ENCODE measurements around the gene GLI2.

GLI2 gene

DNA sequence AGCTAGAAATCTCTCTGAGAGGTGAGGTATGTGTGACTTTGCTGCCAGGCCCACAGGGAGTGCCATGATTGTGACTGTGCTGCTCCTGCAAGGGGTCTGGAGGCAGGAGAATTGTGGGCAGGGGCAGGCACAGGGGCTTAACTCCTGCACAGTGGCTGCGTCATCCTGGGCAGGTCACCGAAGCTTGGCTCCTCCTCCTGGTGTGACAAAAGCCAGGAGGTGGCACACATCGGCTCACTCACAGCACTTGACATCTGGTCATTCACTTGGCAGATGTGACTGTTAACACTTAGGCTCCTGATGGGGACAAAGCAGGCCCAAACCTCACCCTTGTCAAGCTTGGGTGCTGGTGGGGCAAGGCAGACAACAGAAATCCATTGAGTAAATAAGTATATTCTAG is 36.4 kb upstream of the GLI2 start:
- FAIRE-seq: no peak
- no peak for DNase-seq (ENCODE audit: insufficient read length, low spot score)

DNA sequence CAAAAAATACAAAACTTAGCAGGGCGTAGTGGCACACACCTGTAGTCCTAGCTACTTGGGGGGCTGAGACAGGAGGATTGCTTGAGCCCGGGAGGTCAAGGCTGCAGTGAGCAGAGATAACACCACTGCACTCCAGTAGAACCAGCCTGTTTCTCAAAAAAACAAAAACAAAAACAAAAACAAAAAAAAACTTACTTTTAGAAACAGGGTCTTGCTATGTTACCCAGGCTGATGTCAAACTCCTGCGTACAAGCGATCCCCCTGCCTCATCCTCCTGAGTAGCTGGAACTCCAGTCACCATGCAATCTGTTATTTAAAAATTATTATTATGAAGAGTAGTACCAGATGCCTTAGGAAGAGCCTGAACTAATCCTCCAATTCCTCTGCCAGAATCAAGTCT is 35.0 kb upstream of the GLI2 start:
- TF ChIP-seq POLR2A (IDR thresholded peaks at IDR 0.05; ENCODE audit: low read depth, low read length) (no peak), POU2F2 (IDR thresholded peaks at IDR 0.05; ENCODE audit: low read depth, low read length) (no peak), POLR2AphosphoS5 (IDR thresholded peaks at IDR 0.05; ENCODE audit: low read depth, low read length) (no peak), SPI1 (IDR thresholded peaks at IDR 0.05; ENCODE audit: low read depth, low read length) (no peak), TAF1 (IDR thresholded peaks at IDR 0.05; ENCODE audit: low read depth, low read length) (no peak)
- DNase-seq (ENCODE audit: insufficient read length, low spot score) (no peak), FAIRE-seq (no peak)

More for the DNA sequence above, 36.4 kb upstream of the GLI2 start:
- no peak for TF ChIP-seq POLR2A (IDR thresholded peaks at IDR 0.05; ENCODE audit: low read depth, low read length)
- TF ChIP-seq SPI1 (IDR thresholded peaks at IDR 0.05; ENCODE audit: low read depth, low read length): no peak
- TF ChIP-seq POU2F2 (IDR thresholded peaks at IDR 0.05; ENCODE audit: low read depth, low read length): no peak
- no peak for TF ChIP-seq POLR2AphosphoS5 (IDR thresholded peaks at IDR 0.05; ENCODE audit: low read depth, low read length)
- no peak for TF ChIP-seq PAX5 (IDR thresholded peaks at IDR 0.05; ENCODE audit: insufficient read depth, low read length, severe bottlenecking)

DNA sequence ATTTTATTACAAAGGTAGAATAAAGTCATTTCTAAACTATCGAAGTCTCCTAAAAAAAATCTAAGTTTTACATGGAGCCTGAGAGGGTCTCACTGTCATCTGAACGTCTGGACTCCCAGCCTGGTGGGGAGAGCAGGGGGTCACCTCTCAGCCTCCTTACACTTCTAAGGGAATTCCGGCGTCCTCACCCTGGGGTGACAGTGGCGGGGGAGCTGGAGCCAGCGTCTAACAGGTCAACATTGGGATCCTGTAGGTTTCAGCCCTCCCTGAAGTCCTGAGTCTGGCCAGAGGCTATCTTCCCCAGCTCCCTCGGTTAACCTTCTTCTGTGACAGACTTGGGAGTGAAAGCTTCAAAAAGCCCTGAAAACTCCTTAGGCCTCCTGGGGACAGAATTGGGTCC is 34.6 kb upstream of the GLI2 start:
- no peak for DNase-seq (ENCODE audit: insufficient read length, low spot score)
- FAIRE-seq: no peak
- TF ChIP-seq SPI1 (IDR thresholded peaks at IDR 0.05; ENCODE audit: low read depth, low read length) (no peak), PAX5 (IDR thresholded peaks at IDR 0.05; ENCODE audit: insufficient read depth, low read length, severe bottlenecking) (no peak), POLR2AphosphoS5 (IDR thresholded peaks at IDR 0.05; ENCODE audit: low read depth, low read length) (no peak)

DNA sequence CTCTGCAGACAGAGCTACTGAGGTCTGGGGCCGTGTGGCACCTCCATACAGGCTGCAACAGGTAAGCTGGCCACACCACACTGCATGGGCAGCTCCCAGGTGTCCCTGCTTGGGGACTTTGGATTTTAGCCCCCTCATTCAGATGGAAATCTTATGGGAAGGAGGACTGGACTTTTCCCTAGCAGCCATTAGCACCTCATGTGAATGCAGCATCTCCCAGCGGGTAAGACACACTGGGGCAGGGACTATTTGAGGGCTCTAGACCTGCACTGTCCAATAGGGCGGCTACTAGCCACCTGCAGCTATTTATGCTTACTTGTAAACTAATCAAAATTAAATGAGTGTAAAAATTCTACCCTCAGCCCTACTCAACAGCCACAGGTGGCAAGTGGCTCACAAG is 34.2 kb upstream of the GLI2 start:
- TF ChIP-seq POU2F2 (IDR thresholded peaks at IDR 0.05; ENCODE audit: low read depth, low read length): no peak
- TF ChIP-seq POLR2A (IDR thresholded peaks at IDR 0.05; ENCODE audit: low read depth, low read length): no peak
- TF ChIP-seq POLR2AphosphoS5 (IDR thresholded peaks at IDR 0.05; ENCODE audit: low read depth, low read length): no peak
- TF ChIP-seq PAX5 (IDR thresholded peaks at IDR 0.05; ENCODE audit: insufficient read depth, low read length, severe bottlenecking): no peak
- TF ChIP-seq TAF1 (IDR thresholded peaks at IDR 0.05; ENCODE audit: low read depth, low read length): no peak
- DNase-seq (ENCODE audit: insufficient read length, low spot score): no peak
- no peak for FAIRE-seq

DNA sequence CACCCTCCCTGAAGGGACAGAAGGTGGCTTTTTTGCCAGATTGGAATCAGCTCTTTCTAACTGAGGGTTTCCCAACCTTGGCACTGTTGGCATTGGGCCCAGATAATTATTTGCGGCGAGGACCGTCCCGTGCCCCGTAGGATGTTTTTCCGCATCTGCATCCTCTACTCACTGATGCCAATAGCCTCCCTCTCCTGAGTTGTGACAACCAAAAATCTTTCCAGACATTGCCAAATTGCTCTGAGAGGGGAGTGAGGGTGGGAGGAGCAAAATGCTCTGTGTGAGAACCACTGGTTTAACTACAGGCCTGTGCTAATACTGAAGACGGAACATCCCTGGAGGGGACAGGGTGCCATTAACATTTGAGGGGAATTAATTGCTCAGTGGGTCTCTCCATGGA is 33.6 kb upstream of the GLI2 start:
- TF ChIP-seq PAX5 (IDR thresholded peaks at IDR 0.05; ENCODE audit: insufficient read depth, low read length, severe bottlenecking): no peak
- TF ChIP-seq POU2F2 (IDR thresholded peaks at IDR 0.05; ENCODE audit: low read depth, low read length): no peak
- TF ChIP-seq TAF1 (IDR thresholded peaks at IDR 0.05; ENCODE audit: low read depth, low read length): no peak
- TF ChIP-seq POLR2AphosphoS5 (IDR thresholded peaks at IDR 0.05; ENCODE audit: low read depth, low read length): no peak
- TF ChIP-seq SPI1 (IDR thresholded peaks at IDR 0.05; ENCODE audit: low read depth, low read length): no peak
- TF ChIP-seq POLR2A (IDR thresholded peaks at IDR 0.05; ENCODE audit: low read depth, low read length): no peak
- FAIRE-seq (no peak), DNase-seq (ENCODE audit: insufficient read length, low spot score) (no peak)

DNA sequence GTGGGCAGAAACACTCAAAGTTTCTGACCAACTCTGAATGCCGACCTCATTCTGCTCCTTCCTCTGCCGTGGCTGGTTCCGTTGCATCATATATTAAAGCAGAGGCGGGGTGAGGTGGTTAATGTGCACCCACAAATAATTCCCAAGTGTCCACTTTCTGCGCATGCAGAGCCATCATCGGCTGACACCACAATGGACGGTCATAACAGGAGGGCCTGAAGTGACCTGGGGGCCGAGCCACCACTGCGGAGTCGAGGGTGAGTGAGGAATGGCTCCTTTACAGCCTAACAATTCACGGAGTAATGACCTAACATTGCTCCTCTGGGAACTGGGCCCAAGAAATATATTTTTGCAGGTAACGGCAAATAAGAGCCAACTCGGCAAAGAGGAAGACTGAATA is 32.9 kb upstream of the GLI2 start:
- TF ChIP-seq POU2F2 (IDR thresholded peaks at IDR 0.05; ENCODE audit: low read depth, low read length): no peak
- no peak for TF ChIP-seq SPI1 (IDR thresholded peaks at IDR 0.05; ENCODE audit: low read depth, low read length)
- TF ChIP-seq PAX5 (IDR thresholded peaks at IDR 0.05; ENCODE audit: insufficient read depth, low read length, severe bottlenecking): no peak
- TF ChIP-seq TAF1 (IDR thresholded peaks at IDR 0.05; ENCODE audit: low read depth, low read length): no peak
- no peak for DNase-seq (ENCODE audit: insufficient read length, low spot score)
- FAIRE-seq: no peak

DNA sequence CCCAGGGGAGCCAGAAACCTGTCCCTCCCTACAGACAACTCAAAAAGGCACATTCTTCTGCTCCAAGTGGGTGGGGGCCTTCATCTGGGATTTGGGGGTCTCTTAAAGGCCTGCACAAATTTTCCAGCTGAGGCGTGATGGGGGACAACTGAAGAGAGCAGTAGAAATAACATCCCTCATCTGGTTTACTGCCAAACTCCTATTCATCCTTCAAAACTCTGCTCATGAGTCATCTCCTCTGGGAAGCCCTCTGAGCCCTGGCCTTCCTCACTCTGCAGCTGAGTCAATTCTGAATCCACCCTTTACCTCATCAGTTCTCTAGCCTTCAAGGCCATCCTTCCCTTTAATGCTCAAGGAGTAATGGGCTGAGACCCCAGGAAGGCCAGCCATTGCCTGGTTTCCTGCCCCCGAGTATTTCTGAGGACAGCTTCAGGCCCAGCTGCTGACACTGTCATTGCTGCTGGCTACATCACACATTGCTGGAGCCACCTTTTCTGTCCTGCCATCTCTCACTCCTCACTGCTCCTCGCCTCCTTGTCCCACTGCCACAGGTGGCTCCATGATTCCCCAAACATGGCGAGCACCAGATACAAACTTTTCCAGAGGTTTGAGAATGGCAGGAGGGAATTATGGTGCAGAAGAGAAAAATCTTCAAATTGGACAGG is 32.2 kb upstream of the GLI2 start:
- DNase-seq (ENCODE audit: insufficient read length, low spot score): no peak

DNA sequence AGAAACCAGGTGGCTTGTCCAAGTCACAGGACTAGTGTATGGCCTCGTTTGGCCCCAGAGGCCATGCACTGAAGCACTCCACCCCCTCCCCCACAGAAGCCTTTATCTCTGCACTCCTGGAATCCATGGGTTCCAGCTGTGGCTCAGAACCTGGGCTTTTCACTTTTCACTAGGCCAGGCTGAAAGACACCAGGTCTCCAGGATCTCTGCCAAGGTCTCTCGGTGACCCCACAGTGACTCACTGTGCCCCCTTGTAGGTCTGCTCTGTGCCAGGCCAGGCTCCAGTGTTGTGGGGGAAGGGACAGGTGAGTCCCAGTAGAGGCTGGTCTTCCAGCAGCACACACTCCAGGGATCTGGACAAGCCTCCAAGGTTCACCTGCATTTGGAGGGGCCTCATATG is 31.0 kb upstream of the GLI2 start:
- TF ChIP-seq TAF1 (IDR thresholded peaks at IDR 0.05; ENCODE audit: low read depth, low read length): no peak
- TF ChIP-seq POU2F2 (IDR thresholded peaks at IDR 0.05; ENCODE audit: low read depth, low read length): no peak
- TF ChIP-seq POLR2AphosphoS5 (IDR thresholded peaks at IDR 0.05; ENCODE audit: low read depth, low read length): no peak
- no peak for TF ChIP-seq SPI1 (IDR thresholded peaks at IDR 0.05; ENCODE audit: low read depth, low read length)
- TF ChIP-seq PAX5 (IDR thresholded peaks at IDR 0.05; ENCODE audit: insufficient read depth, low read length, severe bottlenecking): no peak
- no peak for TF ChIP-seq POLR2A (IDR thresholded peaks at IDR 0.05; ENCODE audit: low read depth, low read length)
- FAIRE-seq: no peak

More for the DNA sequence above, 32.2 kb upstream of the GLI2 start:
- FAIRE-seq: no peak
- no peak for TF ChIP-seq POLR2AphosphoS5 (IDR thresholded peaks at IDR 0.05; ENCODE audit: low read depth, low read length)
- TF ChIP-seq PAX5 (IDR thresholded peaks at IDR 0.05; ENCODE audit: insufficient read depth, low read length, severe bottlenecking): no peak
- no peak for TF ChIP-seq POLR2A (IDR thresholded peaks at IDR 0.05; ENCODE audit: low read depth, low read length)
- TF ChIP-seq SPI1 (IDR thresholded peaks at IDR 0.05; ENCODE audit: low read depth, low read length): no peak
- no peak for TF ChIP-seq POU2F2 (IDR thresholded peaks at IDR 0.05; ENCODE audit: low read depth, low read length)
- no peak for TF ChIP-seq TAF1 (IDR thresholded peaks at IDR 0.05; ENCODE audit: low read depth, low read length)

DNA sequence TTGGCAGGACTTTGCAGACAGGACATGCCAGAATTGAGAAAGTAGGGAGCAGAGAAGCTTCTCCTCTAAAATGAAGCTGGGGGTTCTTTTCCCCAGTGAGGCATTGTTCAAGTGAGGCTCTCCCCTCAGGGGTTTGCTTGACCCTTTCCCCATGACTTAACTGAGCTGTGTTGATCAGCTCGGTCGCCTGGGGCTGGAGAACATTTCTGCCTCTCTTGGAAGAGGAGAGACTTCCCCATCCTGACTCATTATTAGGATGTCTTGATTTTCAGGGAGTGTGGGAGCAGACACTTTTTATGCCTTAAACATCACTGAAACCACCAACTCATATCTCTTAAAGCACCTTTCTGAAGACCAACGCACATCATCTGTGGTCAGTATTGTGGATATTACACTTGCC is 27.9 kb upstream of the GLI2 start:
- FAIRE-seq: no peak
- TF ChIP-seq PAX5 (IDR thresholded peaks at IDR 0.05; ENCODE audit: insufficient read depth, low read length, severe bottlenecking) (no peak), POU2F2 (IDR thresholded peaks at IDR 0.05; ENCODE audit: low read depth, low read length) (no peak), TAF1 (IDR thresholded peaks at IDR 0.05; ENCODE audit: low read depth, low read length) (no peak), SPI1 (IDR thresholded peaks at IDR 0.05; ENCODE audit: low read depth, low read length) (no peak), POLR2A (IDR thresholded peaks at IDR 0.05; ENCODE audit: low read depth, low read length) (no peak)

More for the DNA sequence above, 31.0 kb upstream of the GLI2 start:
- no peak for DNase-seq (ENCODE audit: insufficient read length, low spot score)

DNA sequence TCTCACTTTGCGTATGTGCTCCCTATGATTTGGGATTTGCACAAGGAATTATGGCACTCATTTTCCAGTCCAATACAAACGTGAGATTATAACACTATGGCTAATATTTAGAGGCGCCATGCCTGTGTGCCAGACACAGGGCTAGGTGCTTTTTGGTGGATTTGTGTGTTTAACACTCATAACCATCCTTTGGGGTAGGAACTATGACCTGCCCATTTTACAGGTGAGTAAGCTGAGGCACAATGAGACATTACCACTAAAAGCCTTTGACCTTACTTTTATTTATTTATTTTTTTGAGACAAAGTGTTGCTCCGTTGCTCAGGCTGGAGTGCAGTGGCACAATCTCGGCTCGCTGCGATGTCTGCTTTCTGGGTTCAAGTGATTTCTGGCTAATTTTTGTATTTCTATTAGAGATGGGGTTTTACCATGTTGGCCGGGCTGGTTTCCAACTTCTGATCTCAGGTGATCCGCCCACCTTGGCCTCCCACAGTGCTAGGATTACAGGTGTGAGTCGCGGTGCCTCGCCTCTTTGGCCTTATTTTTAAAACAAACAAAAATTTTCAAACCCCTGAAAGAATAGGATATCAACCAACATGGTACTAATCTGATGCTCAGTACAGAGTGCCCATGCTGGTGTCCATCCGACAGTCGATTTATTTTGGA is 26.6 kb upstream of the GLI2 start:
- DNase-seq (ENCODE audit: insufficient read length, low spot score) (no peak), FAIRE-seq (no peak)
- TF ChIP-seq POLR2A (IDR thresholded peaks at IDR 0.05; ENCODE audit: low read depth, low read length): no peak
- no peak for TF ChIP-seq POU2F2 (IDR thresholded peaks at IDR 0.05; ENCODE audit: low read depth, low read length)
- TF ChIP-seq TAF1 (IDR thresholded peaks at IDR 0.05; ENCODE audit: low read depth, low read length): no peak
- no peak for TF ChIP-seq PAX5 (IDR thresholded peaks at IDR 0.05; ENCODE audit: insufficient read depth, low read length, severe bottlenecking)
- no peak for TF ChIP-seq SPI1 (IDR thresholded peaks at IDR 0.05; ENCODE audit: low read depth, low read length)
- TF ChIP-seq POLR2AphosphoS5 (IDR thresholded peaks at IDR 0.05; ENCODE audit: low read depth, low read length): no peak

More for the DNA sequence above, 27.9 kb upstream of the GLI2 start:
- DNase-seq (ENCODE audit: insufficient read length, low spot score): no peak
